ENCODE data around the gene SNRNP200. TPM values are rescaled to one million over a fixed set of nuclear protein-coding genes. Genes with fewer than 3 reads are reported as not detected.

SNRNP200 gene
- total RNA-seq, 4 donors from 2014 or later = 55.3 to 90.0 (median 68.6) TPM

DNA sequence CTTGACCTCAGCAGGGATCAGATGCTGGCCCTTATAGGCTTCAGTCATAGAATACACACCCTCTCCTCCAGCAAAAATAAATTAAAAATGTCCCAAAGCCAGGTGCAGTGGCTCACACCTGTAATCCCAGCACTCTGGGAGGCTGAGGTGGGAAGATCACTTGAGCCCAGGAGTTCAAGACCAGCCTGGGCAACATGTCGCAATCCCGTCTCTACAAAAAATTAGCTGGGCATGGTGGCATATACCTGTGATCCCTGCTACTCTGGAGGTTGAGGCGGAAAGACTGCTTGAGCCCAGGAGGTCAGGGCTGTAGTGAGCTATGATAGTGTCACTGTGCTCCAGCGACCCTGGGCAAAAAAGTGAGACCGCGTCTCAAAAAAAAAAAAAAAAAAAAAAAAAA, 24.5 kb upstream of the SNRNP200 start:
- Histone ChIP-seq H3K27me3 (peaks cover 0 to 16% (median 0%) of the 10 kb centered on the region in 4 donors), H3K9me3 (no peaks in the 10 kb centered on the region), H3K27ac (no peak overlapping the region), H3K4me1 (peaks cover 8 to 51% (median 23%) of the 10 kb centered on the region in 3 donors), H3K4me3 (no peak overlapping the region), H3K36me3 (peaks cover 0 to 18% (median 0%) of the 10 kb centered on the region in 3 donors)
- 69 to 92% methylated on average over 3 to 6 of the region's 6 CpGs for WGBS, 2 donors
- intact Hi-C loops (cut with DNase I) = no loop called here
- no peak for DNase-seq
- no peak for TF ChIP-seq POLR2A (IDR thresholded peaks at IDR 0.05)
- TF ChIP-seq, protein P1, sequence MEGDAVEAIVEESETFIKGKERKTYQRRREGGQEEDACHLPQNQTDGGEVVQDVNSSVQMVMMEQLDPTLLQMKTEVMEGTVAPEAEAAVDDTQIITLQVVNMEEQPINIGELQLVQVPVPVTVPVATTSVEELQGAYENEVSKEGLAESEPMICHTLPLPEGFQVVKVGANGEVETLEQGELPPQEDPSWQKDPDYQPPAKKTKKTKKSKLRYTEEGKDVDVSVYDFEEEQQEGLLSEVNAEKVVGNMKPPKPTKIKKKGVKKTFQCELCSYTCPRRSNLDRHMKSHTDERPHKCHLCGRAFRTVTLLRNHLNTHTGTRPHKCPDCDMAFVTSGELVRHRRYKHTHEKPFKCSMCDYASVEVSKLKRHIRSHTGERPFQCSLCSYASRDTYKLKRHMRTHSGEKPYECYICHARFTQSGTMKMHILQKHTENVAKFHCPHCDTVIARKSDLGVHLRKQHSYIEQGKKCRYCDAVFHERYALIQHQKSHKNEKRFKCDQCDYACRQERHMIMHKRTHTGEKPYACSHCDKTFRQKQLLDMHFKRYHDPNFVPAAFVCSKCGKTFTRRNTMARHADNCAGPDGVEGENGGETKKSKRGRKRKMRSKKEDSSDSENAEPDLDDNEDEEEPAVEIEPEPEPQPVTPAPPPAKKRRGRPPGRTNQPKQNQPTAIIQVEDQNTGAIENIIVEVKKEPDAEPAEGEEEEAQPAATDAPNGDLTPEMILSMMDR (IDR thresholded peaks at IDR 0.05) = no peak

DNA sequence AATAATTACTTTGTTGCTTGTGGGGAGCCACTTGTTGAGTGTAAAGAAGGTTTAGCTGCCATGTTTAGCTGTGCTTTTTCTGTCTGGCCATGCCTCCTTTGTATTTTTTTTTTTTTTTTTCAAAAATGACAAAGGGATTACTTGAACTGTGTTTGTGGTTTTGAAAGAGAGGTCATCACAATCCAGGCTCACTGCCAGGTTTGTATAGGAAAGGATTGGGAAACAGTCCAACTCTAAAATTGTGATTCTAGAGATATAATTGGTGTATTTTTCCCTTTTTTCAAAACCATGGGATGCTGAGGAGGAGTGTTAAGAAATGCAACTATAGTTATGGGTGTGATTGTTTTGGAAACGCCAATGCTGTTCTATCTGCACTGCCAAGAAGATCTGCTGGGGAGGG, 24.1 kb upstream of the SNRNP200 start:
- Histone ChIP-seq H3K27me3 (peaks cover 0 to 20% (median 0%) of the 10 kb centered on the region in 4 donors), H3K9me3 (no peaks in the 10 kb centered on the region), H3K4me1 (peaks cover 8 to 51% (median 20%) of the 10 kb centered on the region in 3 donors), H3K27ac (no peak overlapping the region), H3K4me3 (no peak overlapping the region), H3K36me3 (peaks cover 0 to 18% (median 0%) of the 10 kb centered on the region in 3 donors)
- WGBS, 2 donors = 40 to 63% methylated on average over 1 of the region's 1 CpG
- no peak for DNase-seq
- TF ChIP-seq, protein P1 (IDR thresholded peaks at IDR 0.05) = no peak
- TF ChIP-seq POLR2A (IDR thresholded peaks at IDR 0.05) = no peak
- intact Hi-C loops (cut with DNase I) = no loop called here

DNA sequence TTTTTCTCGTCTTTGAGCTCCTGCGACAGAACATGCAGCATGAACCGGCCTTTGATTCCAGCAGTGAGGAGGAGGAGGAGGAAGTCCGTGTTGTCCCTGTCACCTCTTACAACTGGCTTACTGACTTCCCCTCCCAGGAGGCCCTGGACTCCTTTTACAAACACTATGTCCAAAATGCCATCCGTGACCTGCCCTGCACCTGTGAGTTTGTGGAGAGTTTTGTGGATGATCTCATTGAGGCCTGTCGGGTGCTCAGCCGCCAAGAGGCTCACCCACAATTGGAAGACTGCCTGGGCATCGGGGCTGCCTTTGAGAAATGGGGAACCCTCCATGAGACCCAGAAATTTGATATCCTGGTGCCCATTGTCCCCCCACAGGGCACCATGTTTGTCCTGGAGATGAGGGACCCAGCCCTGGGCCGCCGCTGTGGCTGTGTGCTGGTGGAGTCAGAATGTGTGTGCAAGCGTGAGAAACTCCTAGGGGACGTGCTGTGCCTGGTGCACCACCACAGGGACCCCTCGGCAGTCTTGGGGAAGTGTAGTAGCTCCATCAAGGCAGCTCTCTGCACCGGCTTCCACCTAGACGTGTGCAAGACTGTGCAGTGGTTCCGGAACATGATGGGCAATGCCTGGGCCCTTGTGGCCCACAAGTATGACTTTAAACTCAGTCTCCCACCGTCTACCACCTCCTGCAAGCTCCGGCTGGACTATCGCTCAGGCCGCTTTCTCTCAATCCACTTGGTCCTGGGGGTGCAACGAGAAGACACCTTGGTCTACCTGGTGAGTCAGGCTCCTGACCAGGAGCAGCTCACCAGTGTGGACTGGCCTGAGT, 21.9 kb upstream of the SNRNP200 start:
- H3K36me3 ChIP-seq = peaks cover 0 to 18% (median 0%) of the 10 kb centered on the region in 3 donors

DNA sequence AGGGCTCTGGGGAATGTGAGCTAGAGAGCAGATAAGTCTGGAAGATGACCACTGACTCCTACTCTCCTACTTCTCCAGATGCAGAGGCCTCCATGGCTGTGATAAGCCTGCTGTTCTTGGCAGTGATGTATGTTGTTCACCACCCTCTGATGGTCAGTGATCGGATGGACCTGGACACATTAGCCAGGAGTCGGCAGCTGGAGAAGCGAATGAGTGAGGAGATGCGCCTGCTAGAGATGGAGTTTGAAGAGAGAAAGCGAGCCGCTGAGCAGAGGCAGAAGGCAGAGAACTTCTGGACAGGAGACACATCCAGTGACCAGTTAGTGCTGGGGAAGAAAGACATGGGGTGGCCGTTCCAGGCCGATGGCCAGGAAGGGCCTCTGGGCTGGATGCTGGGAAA, 21.2 kb upstream of the SNRNP200 start:
- Histone ChIP-seq H3K36me3 (peaks cover 0 to 18% (median 0%) of the 10 kb centered on the region in 3 donors), H3K4me1 (peaks cover 14 to 53% (median 22%) of the 10 kb centered on the region in 3 donors), H3K9me3 (no peaks in the 10 kb centered on the region), H3K27ac (no peak overlapping the region), H3K27me3 (peaks cover 0 to 49% (median 3%) of the 10 kb centered on the region in 4 donors), H3K4me3 (no peak overlapping the region)
- DNase-seq = no peak
- intact Hi-C loops (cut with DNase I) = no loop called here
- TF ChIP-seq, protein P1 (IDR thresholded peaks at IDR 0.05) = no peak
- no peak for TF ChIP-seq POLR2A (IDR thresholded peaks at IDR 0.05)
- WGBS, 2 donors = 93 to 97% methylated on average over 3 to 8 of the region's 8 CpGs

More for the DNA sequence above, 21.9 kb upstream of the SNRNP200 start:
- no peak for DNase-seq
- Histone ChIP-seq H3K9me3 (no peaks in the 10 kb centered on the region), H3K4me3 (no peak overlapping the region), H3K4me1 (peaks cover 8 to 46% (median 18%) of the 10 kb centered on the region in 3 donors), H3K27me3 (peaks cover 0 to 43% (median 3%) of the 10 kb centered on the region in 4 donors), H3K27ac (no peak overlapping the region)
- 88 to 97% methylated on average over 5 to 14 of the region's 21 CpGs for WGBS, 2 donors
- no peak for TF ChIP-seq POLR2A (IDR thresholded peaks at IDR 0.05)
- TF ChIP-seq, protein P1 (IDR thresholded peaks at IDR 0.05) = no peak
- intact Hi-C loops (cut with DNase I) = no loop called here

DNA sequence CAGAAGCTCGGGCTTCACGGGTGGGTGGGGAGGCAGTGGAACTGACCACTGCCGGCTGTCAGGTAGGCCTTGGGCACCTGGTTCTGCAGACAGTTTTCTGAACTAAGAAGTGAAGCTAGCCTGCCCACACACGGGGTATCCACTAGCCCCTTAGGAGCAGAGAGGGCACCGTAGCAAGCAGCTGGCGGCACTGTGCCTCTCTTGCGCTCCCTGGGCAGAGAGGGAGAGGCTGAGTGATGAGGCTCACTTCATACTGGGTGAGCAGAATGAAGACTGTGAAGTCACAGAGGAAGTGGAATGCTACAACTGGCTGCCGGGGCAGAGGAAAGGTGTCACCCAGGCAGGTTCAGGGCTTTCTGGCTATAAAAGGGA, 20.5 kb upstream of the SNRNP200 start:
- Histone ChIP-seq H3K4me3 (peak overlapping the region; percentile 47 to 77 (median 62)), H3K4me1 (peaks cover 17 to 56% (median 26%) of the 10 kb centered on the region in 3 donors), H3K27me3 (peaks cover 0 to 56% (median 3%) of the 10 kb centered on the region in 4 donors), H3K27ac (peak overlapping the region; percentile 68 to 79 (median 70)), H3K36me3 (peaks cover 0 to 18% (median 0%) of the 10 kb centered on the region in 3 donors), H3K9me3 (no peaks in the 10 kb centered on the region)
- no peak for DNase-seq
- peak in 1 of 4 donors; percentile 60 for TF ChIP-seq POLR2A (IDR thresholded peaks at IDR 0.05)
- TF ChIP-seq, protein P1 (IDR thresholded peaks at IDR 0.05) = no peak
- intact Hi-C loops (cut with DNase I) = no loop called here
- 9 to 10% methylated on average over 2 to 3 of the region's 8 CpGs for WGBS, 2 donors
